Subcutaneous abdominal adipose tissue (tissue), 5 donors: ENCODE measurements around the gene SLC6A4.
"Not testable (repeated sequence)": the region's sequence is repeated elsewhere in the genome, so short reads cannot be mapped to it uniquely, and the experiment has no call there.

Source experiments
- H3K27ac ChIP-seq: one replicate; pipeline ENCODE4 v1.7.0; 2013; ENCODE audit warnings: low read depth, mild to moderate bottlenecking, inconsistent platforms, low read length, moderate library complexity
- H3K27me3 ChIP-seq, 5 donors: one replicate each; pipeline ENCODE4 v1.7.0; 2013; ENCODE audit warnings: low read length in 5 of 5, inconsistent platforms in 1 of 5; ENCODE audit not compliant: control insufficient read depth in 5 of 5, insufficient read depth in 4 of 5
- H3K36me3 ChIP-seq, 5 donors: one replicate each; pipeline ENCODE4 v1.7.0; 2013; ENCODE audit warnings: low read length in 5 of 5; ENCODE audit not compliant: control insufficient read depth in 5 of 5, insufficient read depth in 5 of 5
- H3K4me1 ChIP-seq, 5 donors: one replicate each; pipeline ENCODE4 v1.7.0; 2013; ENCODE audit warnings: low read length in 5 of 5, mild to moderate bottlenecking in 3 of 5, moderate library complexity in 1 of 5; ENCODE audit not compliant: control insufficient read depth in 5 of 5, insufficient read depth in 5 of 5
- H3K4me3 ChIP-seq, 5 donors: one replicate each; pipeline ENCODE4 v1.7.0; 2013; ENCODE audit warnings: low read length in 5 of 5, low read depth in 1 of 5
- H3K9ac ChIP-seq, 5 donors: one replicate each; pipeline ENCODE4 v1.7.0; 2013; ENCODE audit warnings: low read length in 5 of 5, mild to moderate bottlenecking in 4 of 5, moderate library complexity in 3 of 5
- H3K9me3 ChIP-seq, 5 donors: one replicate each; pipeline ENCODE4 v1.7.0; 2013; ENCODE audit warnings: low read length in 5 of 5; ENCODE audit not compliant: control insufficient read depth in 5 of 5
- donor health status: healthy.
- donor health status: healthy.
- donor health status: healthy.
- donor health status: healthy.
- donor health status: healthy.

The SLC6A4 gene

GRCh38 chr17:30212750-30213149 is 22.7 kb downstream of the SLC6A4 start:
- no peaks in the 10 kb centered on the region for H3K4me1 ChIP-seq
- peaks cover 3 to 5% (median 3%) of the 10 kb centered on the region in 5 donors for H3K27me3 ChIP-seq
- H3K9me3 ChIP-seq, result no peaks in the 10 kb centered on the region
- H3K27ac ChIP-seq, result no peak overlapping the region
- no peak overlapping the region for H3K9ac ChIP-seq
- no peaks in the 10 kb centered on the region for H3K36me3 ChIP-seq
- H3K4me3 ChIP-seq, result no peak overlapping the region

- no peaks in the 10 kb centered on the region for H3K36me3 ChIP-seq
- no peaks in the 10 kb centered on the region for H3K4me1 ChIP-seq
- no peak overlapping the region for H3K27ac ChIP-seq
- peaks cover 3 to 8% (median 5%) of the 10 kb centered on the region in 5 donors for H3K27me3 ChIP-seq
- H3K9me3 ChIP-seq, result no peaks in the 10 kb centered on the region
- H3K9ac ChIP-seq, result no peak overlapping the region
- H3K4me3 ChIP-seq, result no peak overlapping the region
These were observed 24.1 kb downstream of the SLC6A4 start for GRCh38 chr17:30211371-30211770.

- Histone ChIP-seq H3K4me1 (no peaks in the 10 kb centered on the region), H3K36me3 (no peaks in the 10 kb centered on the region), H3K9me3 (no peaks in the 10 kb centered on the region), H3K9ac (no peak overlapping the region), H3K27me3 (peaks cover 3 to 8% (median 5%) of the 10 kb centered on the region in 5 donors), H3K4me3 (no peak overlapping the region), H3K27ac (no peak overlapping the region)
These were observed 24.6 kb downstream of the SLC6A4 start for GRCh38 chr17:30210901-30211300.

GRCh38 chr17:30210366-30210765 is 25.1 kb downstream of the SLC6A4 start:
- no peaks in the 10 kb centered on the region for H3K36me3 ChIP-seq
- H3K27me3 ChIP-seq, result peaks cover 3 to 8% (median 5%) of the 10 kb centered on the region in 5 donors
- H3K4me3 ChIP-seq, result no peak overlapping the region
- no peak overlapping the region for H3K9ac ChIP-seq
- H3K4me1 ChIP-seq, result no peaks in the 10 kb centered on the region
- H3K9me3 ChIP-seq, result no peaks in the 10 kb centered on the region
- H3K27ac ChIP-seq, result no peak overlapping the region

- no peaks in the 10 kb centered on the region for H3K4me1 ChIP-seq
- H3K27me3 ChIP-seq, result peaks cover 3 to 8% (median 5%) of the 10 kb centered on the region in 5 donors
- no peak overlapping the region for H3K27ac ChIP-seq
- no peak overlapping the region for H3K4me3 ChIP-seq
- no peaks in the 10 kb centered on the region for H3K9me3 ChIP-seq
- H3K9ac ChIP-seq, result no peak overlapping the region
- H3K36me3 ChIP-seq, result no peaks in the 10 kb centered on the region
These were observed 25.6 kb downstream of the SLC6A4 start for GRCh38 chr17:30209930-30210329.

- H3K27ac ChIP-seq, result no peak overlapping the region
- H3K9ac ChIP-seq, result no peak overlapping the region
- H3K4me3 ChIP-seq, result no peak overlapping the region
- no peaks in the 10 kb centered on the region for H3K36me3 ChIP-seq
- no peaks in the 10 kb centered on the region for H3K9me3 ChIP-seq
- no peaks in the 10 kb centered on the region for H3K4me1 ChIP-seq
- peaks cover 3 to 15% (median 6%) of the 10 kb centered on the region in 5 donors for H3K27me3 ChIP-seq
These were observed 27.3 kb downstream of the SLC6A4 start for GRCh38 chr17:30208214-30208613.

- H3K27ac ChIP-seq, result no peak overlapping the region
- H3K4me3 ChIP-seq, result no peak overlapping the region
- H3K9me3 ChIP-seq, result no peaks in the 10 kb centered on the region
These were observed 27.8 kb downstream of the SLC6A4 start for GRCh38 chr17:30207655-30208054.

GRCh38 chr17:30203471-30203981 is 32.0 kb downstream of the SLC6A4 start:
- Histone ChIP-seq H3K27me3 (peaks cover 0 to 19% (median 6%) of the 10 kb centered on the region in 5 donors), H3K4me3 (no peak overlapping the region), H3K9ac (no peak overlapping the region), H3K9me3 (no peaks in the 10 kb centered on the region), H3K4me1 (no peaks in the 10 kb centered on the region), H3K36me3 (no peaks in the 10 kb centered on the region), H3K27ac (no peak overlapping the region)

More at GRCh38 chr17:30207655-30208054, 27.8 kb downstream of the SLC6A4 start:
- H3K9ac ChIP-seq, result no peak overlapping the region
- peaks cover 3 to 15% (median 6%) of the 10 kb centered on the region in 5 donors for H3K27me3 ChIP-seq
- H3K4me1 ChIP-seq, result no peaks in the 10 kb centered on the region
- no peaks in the 10 kb centered on the region for H3K36me3 ChIP-seq

GRCh38 chr17:30200656-30201055 is 34.8 kb downstream of the SLC6A4 start:
- not testable (repeated sequence) for H3K9ac ChIP-seq, H3K4me1 ChIP-seq, H3K36me3 ChIP-seq, H3K4me3 ChIP-seq, H3K9me3 ChIP-seq, H3K27ac ChIP-seq
- peaks cover 0 to 11% (median 0%) of the 10 kb centered on the region in 5 donors for H3K27me3 ChIP-seq

GRCh38 chr17:30200106-30200505 is 35.4 kb downstream of the SLC6A4 start:
- peaks cover 0 to 11% (median 0%) of the 10 kb centered on the region in 5 donors for H3K27me3 ChIP-seq
- no peak overlapping the region for H3K4me3 ChIP-seq
- no peak overlapping the region for H3K9ac ChIP-seq
- H3K9me3 ChIP-seq, result no peaks in the 10 kb centered on the region
- no peak overlapping the region for H3K27ac ChIP-seq
- no peaks in the 10 kb centered on the region for H3K4me1 ChIP-seq
- no peaks in the 10 kb centered on the region for H3K36me3 ChIP-seq
